OCI-M2 (cell line): ENCODE data around the gene SLC7A14.

Experiments used
- DNase-seq: peaks from one replicate; lab custom pipeline; 2025; ENCODE audit not compliant: unreplicated experiment; lab: John Stamatoyannopoulos, UW

Gene SLC7A14

GRCh38 chr3:170473358-170473757, 112.5 kb downstream of the SLC7A14 start:
- DNase-seq: no peak

- DNase-seq: no peak
These were observed 114.7 kb downstream of the SLC7A14 start for GRCh38 chr3:170471149-170471548.

GRCh38 chr3:170470063-170471016, 115.5 kb downstream of the SLC7A14 start:
- DNase-seq: no peak

GRCh38 chr3:170469151-170470062, 116.5 kb downstream of the SLC7A14 start:
- DNase-seq: no peak

- DNase-seq: no peak
These were observed 118.2 kb downstream of the SLC7A14 start for GRCh38 chr3:170467571-170468147.

- no peak for DNase-seq
These were observed 118.9 kb downstream of the SLC7A14 start for GRCh38 chr3:170467007-170467406.

- DNase-seq: no peak
These were observed 119.9 kb downstream of the SLC7A14 start for GRCh38 chr3:170465955-170466354.

- DNase-seq: no peak
These were observed 122.9 kb downstream of the SLC7A14 start for GRCh38 chr3:170463011-170463410.

- DNase-seq: no peak
These were observed 127.6 kb downstream of the SLC7A14 start for GRCh38 chr3:170458285-170458684.

GRCh38 chr3:170454509-170454908, 131.4 kb downstream of the SLC7A14 start:
- DNase-seq: no peak

- DNase-seq: no peak
These were observed 135.8 kb downstream of the SLC7A14 start for GRCh38 chr3:170450039-170450438.

GRCh38 chr3:170448584-170448983, 137.3 kb downstream of the SLC7A14 start:
- no peak for DNase-seq

GRCh38 chr3:170443457-170443856, 142.4 kb downstream of the SLC7A14 start:
- no peak for DNase-seq

GRCh38 chr3:170442947-170443346, 142.9 kb downstream of the SLC7A14 start:
- no peak for DNase-seq

- no peak for DNase-seq
These were observed 144.5 kb downstream of the SLC7A14 start for GRCh38 chr3:170441412-170441811.

- no peak for DNase-seq
These were observed 145.5 kb downstream of the SLC7A14 start for GRCh38 chr3:170440344-170440743.

- no peak for DNase-seq
These were observed 147.0 kb downstream of the SLC7A14 start for GRCh38 chr3:170438836-170439235.

GRCh38 chr3:170437696-170438407, 148.0 kb downstream of the SLC7A14 start:
- no peak for DNase-seq

- no peak for DNase-seq
These were observed 148.7 kb downstream of the SLC7A14 start for GRCh38 chr3:170437176-170437575.

GRCh38 chr3:170436697-170437096, 149.2 kb downstream of the SLC7A14 start:
- DNase-seq: no peak

- DNase-seq: no peak
These were observed 153.5 kb downstream of the SLC7A14 start for GRCh38 chr3:170432416-170432815.
